Inferior parietal cortex (tissue), 1 donor: ENCODE measurements around the gene URB1.
"Not testable (repeated sequence)": the region's sequence is repeated elsewhere in the genome, so short reads cannot be mapped to it uniquely, and the experiment has no call there.

ENCODE experiments used
- DNase-seq: peaks from one replicate; pipeline ENCODE4 v3.0.0-alpha.2; 2016; ENCODE audit errors: extremely low spot score

Gene URB1

DNA sequence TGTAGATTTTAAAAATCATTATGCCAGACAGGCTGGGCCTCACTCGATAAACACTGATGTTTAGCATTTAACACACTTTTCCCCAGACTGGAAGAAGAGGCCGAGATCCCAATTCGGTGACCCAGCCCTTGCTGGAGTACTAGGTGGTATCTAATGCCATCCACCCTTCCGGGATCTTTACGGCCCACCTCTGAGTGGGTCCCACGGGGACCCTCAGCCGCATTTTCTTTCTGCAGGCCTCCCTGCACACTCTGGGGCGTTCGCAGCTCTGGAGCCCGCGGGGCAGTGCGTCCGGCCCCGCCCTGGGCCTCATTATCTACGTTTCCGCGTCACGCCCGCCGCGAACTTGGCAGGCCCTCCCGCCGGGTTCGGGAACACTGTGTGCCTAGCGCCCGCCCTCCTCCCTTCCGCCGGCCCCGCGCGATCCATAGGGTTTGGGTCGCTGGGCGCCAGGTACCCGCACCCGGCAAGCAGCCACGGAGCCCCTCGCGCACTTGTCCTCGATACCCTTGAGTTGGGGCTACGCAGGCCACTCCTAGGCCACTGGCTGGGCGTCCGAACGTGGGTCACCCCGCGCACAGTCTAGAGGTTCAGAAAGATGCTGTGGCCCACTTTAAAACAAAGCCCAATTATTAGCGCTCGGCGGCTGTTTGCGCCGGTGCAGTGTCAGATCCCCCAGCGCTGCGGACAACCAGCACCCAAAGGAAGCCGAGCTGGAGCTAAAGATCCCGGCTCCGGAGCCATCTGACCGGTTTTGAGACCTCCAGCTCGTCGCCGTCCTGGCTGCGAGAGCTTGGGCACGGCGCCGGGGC is 18.7 kb upstream of the URB1 start:
- DNase-seq, result peak; percentile 75

DNA sequence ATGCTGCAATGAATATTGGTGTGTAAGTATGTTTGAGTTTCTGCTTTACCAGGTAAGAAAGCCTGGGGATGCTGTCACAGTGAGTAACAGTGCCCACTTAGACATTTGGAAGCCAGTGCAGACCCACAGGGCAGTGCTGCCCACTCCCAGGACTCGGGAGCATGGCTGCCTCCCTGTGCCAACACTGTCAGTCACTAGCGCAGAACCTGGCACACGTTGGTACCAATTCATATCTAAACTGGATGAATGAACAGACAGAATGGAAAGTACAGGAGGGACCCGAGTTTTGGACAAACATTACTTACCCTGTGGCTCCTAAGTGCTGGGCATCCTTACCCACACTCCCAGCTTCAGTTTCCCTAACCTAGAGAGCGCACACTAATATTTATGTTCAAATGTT is 18.1 kb upstream of the URB1 start:
- DNase-seq, result peak; percentile 42

DNA sequence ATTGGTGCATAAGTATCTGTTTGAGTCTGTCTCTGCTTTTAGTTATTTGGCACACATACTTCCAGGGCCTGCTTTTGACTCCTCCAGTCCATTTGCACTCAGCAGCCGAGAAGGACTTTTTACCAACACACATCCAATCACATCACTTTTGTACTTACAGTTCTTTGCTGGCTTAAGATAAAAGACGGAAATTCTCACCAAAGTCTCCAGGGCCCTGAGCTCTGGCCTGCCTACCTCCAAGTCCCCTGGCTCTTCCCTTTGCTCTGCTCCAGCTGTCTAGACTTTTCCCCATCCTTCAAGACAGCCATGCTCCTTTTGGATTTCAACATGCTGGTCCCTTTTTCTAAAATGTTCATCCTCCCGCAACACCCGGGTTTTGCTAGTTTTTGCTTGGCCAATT is 17.5 kb upstream of the URB1 start:
- no peak for DNase-seq

- DNase-seq, result no peak
Measured at GRCh38 chr21:32406405-32406804, 13.6 kb upstream of the URB1 start.

- DNase-seq, result peak; percentile 90
Measured at GRCh38 chr21:32403201-32403777, 10.5 kb upstream of the URB1 start.

DNA sequence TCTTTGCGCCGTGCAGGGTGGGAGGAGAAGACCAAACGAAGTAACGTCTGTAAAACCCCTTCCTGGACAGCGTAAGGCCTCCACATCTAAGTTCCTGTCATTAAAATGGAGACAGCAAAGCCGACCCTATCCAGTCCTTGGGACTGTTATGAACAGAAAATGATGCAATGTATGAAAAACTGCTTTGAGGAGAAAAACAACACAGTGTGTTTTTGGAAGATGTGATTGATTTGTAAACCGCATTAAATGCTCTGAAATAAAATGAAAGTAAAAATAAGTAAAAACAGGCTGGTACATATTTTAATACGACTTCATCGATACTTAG is 827 bp upstream of the URB1 start:
- DNase-seq, result no peak

GRCh38 chr21:32392299-32392879 is 423 bp downstream of the URB1 start:
- DNase-seq, result no peak

DNA sequence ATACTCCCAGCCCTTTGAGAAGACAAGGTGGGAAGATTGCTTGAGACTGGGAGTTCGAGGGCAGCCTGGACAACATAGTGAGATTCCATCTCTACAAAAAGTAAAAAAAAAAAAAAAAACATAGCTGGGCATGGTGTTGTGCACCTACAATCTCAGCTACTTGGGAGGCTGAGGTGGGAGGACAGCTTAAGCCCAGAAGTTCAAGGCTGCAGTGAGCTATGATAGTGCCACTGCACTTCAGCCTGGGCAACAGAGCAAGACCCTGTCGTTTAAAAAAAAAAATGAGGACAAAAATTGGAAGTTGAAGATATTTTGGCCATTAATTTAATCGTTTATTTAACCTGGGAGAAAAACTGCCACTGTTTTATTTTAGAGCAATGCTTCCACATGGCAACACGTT is 1.1 kb downstream of the URB1 start:
- DNase-seq, result no peak

GRCh38 chr21:32390537-32391224 is 2.1 kb downstream of the URB1 start:
- not testable (repeated sequence) for DNase-seq

DNA sequence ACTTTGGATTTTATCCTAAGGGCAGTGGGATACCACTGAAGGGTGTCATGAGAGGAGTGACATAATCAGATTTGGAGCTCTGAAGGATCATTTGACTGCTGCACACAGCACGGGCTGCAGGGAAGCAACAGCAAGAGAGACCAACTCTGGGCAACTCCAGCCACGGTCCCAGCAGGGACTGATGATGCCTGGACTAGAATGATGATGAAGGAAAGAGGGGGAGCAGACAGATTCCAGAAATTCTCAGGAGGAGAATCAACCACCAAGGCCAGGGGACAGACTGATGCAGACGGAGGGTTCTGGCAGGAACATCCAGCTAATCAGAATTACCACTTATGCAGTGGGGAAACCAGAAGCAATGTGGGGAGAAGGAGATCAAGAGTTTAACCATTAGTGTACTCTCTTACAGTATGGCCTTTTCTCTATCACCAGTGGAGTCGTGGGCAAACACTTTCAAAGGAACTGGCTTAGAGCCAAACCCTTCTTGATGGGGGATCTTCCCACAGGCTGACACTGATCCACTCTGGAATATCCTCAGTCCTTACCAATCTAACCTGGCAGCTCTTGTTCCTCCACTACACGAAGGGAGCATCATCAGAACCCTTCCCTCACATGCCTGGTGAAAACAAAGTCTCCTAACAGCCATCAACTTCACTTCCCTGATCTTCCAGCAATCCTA is 3.3 kb downstream of the URB1 start:
- no peak for DNase-seq

GRCh38 chr21:32388306-32388705 is 4.5 kb downstream of the URB1 start:
- DNase-seq, result no peak

GRCh38 chr21:32387151-32387550 is 5.7 kb downstream of the URB1 start:
- no peak for DNase-seq

- DNase-seq, result no peak
Measured at GRCh38 chr21:32386195-32386870, 6.5 kb downstream of the URB1 start.

GRCh38 chr21:32383812-32384211 is 9.0 kb downstream of the URB1 start:
- DNase-seq, result no peak

DNA sequence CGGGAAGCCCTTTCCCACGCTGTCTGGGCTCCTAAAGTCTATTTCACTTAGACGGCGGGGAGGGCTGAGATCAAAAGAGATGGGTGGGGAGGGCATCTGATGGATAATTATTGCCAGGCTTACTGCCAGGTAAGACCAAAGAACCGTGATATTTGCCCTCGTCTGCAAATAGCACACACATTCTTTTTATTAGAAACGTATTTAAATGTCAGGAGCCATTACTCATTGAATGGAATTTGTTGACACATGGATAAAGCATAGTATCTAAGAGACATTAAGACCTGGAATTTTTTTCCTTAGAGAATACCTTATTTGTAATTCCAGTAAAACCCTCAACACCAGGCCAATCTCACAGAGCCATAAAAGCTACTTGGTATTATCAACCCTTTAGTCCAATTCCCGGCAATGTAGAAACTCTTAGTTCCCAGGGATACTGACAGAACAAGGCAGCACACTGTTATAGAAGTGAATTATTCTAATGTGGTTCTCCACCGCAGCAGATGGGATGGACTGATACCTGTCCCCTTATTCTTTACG is 10.6 kb downstream of the URB1 start:
- DNase-seq, result no peak

DNA sequence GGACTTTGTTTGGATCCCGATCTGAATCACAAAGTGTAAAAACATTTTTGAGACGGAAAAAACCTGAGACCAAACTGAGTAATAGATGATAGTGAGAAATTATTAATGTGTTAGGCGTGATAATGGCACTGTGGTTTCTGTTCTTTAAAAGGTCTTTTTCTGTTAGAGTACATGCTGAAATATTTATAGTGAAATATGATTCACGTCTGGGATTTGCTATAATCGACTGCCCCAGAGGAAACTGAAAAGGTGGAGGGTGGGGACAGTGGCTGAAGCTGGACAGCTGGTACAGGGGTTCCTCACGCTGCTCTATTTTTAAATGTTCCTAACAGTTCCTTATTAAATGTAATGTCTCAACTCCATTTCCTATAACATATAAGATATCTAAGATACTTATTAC is 11.2 kb downstream of the URB1 start:
- no peak for DNase-seq

- DNase-seq, result no peak
Measured at GRCh38 chr21:32380940-32381339, 11.9 kb downstream of the URB1 start.

GRCh38 chr21:32378956-32379355 is 13.9 kb downstream of the URB1 start:
- DNase-seq, result no peak

DNA sequence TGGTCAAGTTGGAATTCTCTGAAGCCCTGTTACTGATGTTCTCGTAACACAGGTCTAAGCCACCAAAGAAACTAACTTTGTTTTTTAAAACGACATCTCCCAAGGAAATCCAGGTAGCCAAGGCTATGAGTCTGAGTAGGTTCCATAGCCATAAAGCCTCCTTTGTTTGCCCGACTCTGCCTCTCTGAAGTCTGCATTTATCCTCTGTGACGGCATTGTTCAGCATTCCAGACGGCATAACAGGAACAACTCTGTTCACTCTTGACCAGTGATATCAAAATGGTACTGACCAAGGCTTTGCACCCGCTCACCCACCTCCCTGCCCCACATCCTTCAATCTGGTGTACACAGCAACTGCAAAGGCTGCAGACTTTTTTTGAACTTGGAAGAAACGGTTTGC is 14.8 kb downstream of the URB1 start:
- no peak for DNase-seq

GRCh38 chr21:32377506-32377905 is 15.3 kb downstream of the URB1 start:
- DNase-seq, result no peak

- no peak for DNase-seq
Measured at GRCh38 chr21:32372755-32373154, 20.1 kb downstream of the URB1 start.
